IMR-90 (cell line): ENCODE measurements around the gene MEIOB. TPM values are rescaled to one million over a fixed set of nuclear protein-coding genes. Genes with fewer than 3 reads are reported as not detected.

Experiments used
- ATAC-seq: fragments of 200-7000 bp; cut with Tn5 transposase; 2 replicates; pipeline ENCODE4 v1.9.1; 2020; ENCODE audit warnings: low read depth, mild to moderate bottlenecking, moderate library complexity
- BruUV-seq: library from RNA; stranded (reverse); fragments of 400-500 nt; replicated peaks from 2 replicates; lab custom pipeline; 2021; lab: Mats Ljungman, UMichigan
- CTCF ChIA-PET: fragments of 300-600 bp; formaldehyde crosslinking; extraction: SDS; loops from one replicate; lab custom pipeline; 2021; ENCODE audit warnings: antibody characterized with exemption; lab: Yijun Ruan, JAX
- POLR2A ChIA-PET: fragments of 300-600 bp; sonication (Branson Sonifier 250); formaldehyde crosslinking; loops from one replicate; lab custom pipeline; 2022; ENCODE audit warnings: antibody characterized with exemption; ENCODE audit not compliant: unreplicated experiment; lab: Charles Lee
- DNase-seq: peaks from one replicate; pipeline ENCODE4 v3.0.0; 2013
- H2AFZ ChIP-seq: replicated peaks from 2 replicates; pipeline ENCODE3; 2013; ENCODE audit warnings: low read length, mild to moderate bottlenecking; ENCODE audit not compliant: poor library complexity
- H2AK5ac ChIP-seq: 2 replicates; pipeline ENCODE4 v1.6.1; 2013; ENCODE audit warnings: low read depth, low read length, inconsistent platforms
- H2AK9ac ChIP-seq: replicated peaks from 2 replicates; pipeline ENCODE3; 2013; ENCODE audit warnings: mild to moderate bottlenecking, low read depth, low read length, moderate library complexity; ENCODE audit not compliant: poor library complexity
- H2BK120ac ChIP-seq: 2 replicates; pipeline ENCODE4 v1.6.1; 2013; ENCODE audit warnings: low read depth, low read length, inconsistent platforms
- H2BK15ac ChIP-seq: 3 replicates; pipeline ENCODE4 v1.6.1; 2013; ENCODE audit warnings: low read depth, low read length, inconsistent platforms
- H2BK20ac ChIP-seq: 2 replicates; pipeline ENCODE4 v1.6.1; 2013; ENCODE audit warnings: low read depth, mild to moderate bottlenecking, inconsistent platforms, low read length, moderate library complexity
- H2BK5ac ChIP-seq: 2 replicates; pipeline ENCODE4 v1.6.1; 2013; ENCODE audit warnings: mild to moderate bottlenecking, low read depth, low read length, inconsistent platforms; ENCODE audit not compliant: poor library complexity, severe bottlenecking
- H3K14ac ChIP-seq: replicated peaks from 2 replicates; pipeline ENCODE4 v1.6.1; 2013; ENCODE audit warnings: low read depth, low read length, inconsistent platforms
- H3K18ac ChIP-seq: 2 replicates; pipeline ENCODE4 v1.6.1; 2013; ENCODE audit warnings: low read depth, low read length, control low read depth
- H3K23ac ChIP-seq: 2 replicates; pipeline ENCODE4 v1.6.1; 2013; ENCODE audit warnings: low read depth, low read length, inconsistent platforms
- H3K27ac ChIP-seq: 2 replicates; pipeline ENCODE4 v1.5.1; 2013; ENCODE audit warnings: mild to moderate bottlenecking, control low read depth, low read length; ENCODE audit not compliant: insufficient read depth
- H3K27me3 ChIP-seq: 2 replicates; pipeline ENCODE4 v1.6.1; 2013; ENCODE audit warnings: low read length; ENCODE audit not compliant: control insufficient read depth, insufficient read depth
- H3K36me3 ChIP-seq: 2 replicates; pipeline ENCODE4 v1.6.1; 2013; ENCODE audit warnings: low read length, mixed read lengths; ENCODE audit not compliant: control insufficient read depth, insufficient read depth
- H3K4ac ChIP-seq: 2 replicates; pipeline ENCODE4 v1.6.1; 2013; ENCODE audit warnings: low read depth, low read length, inconsistent platforms
- H3K4me1 ChIP-seq: 2 replicates; pipeline ENCODE4 v1.6.1; 2013; ENCODE audit warnings: low read length, mixed read lengths; ENCODE audit not compliant: control insufficient read depth, insufficient read depth
- H3K4me2 ChIP-seq: 2 replicates; pipeline ENCODE4 v1.6.1; 2013; ENCODE audit warnings: low read depth, mild to moderate bottlenecking, control low read depth, low read length, moderate library complexity
- H3K4me3 ChIP-seq: 2 replicates; pipeline ENCODE4 v1.5.1; 2013; ENCODE audit warnings: low read depth, mild to moderate bottlenecking, control low read depth, low read length, moderate library complexity; ENCODE audit not compliant: insufficient read depth
- H3K56ac ChIP-seq: 2 replicates; pipeline ENCODE4 v1.6.1; 2013; ENCODE audit warnings: low read length, inconsistent platforms; ENCODE audit not compliant: insufficient read depth; ENCODE audit errors: extremely low read depth
- H3K79me1 ChIP-seq, 2 experiments: 2 replicates each; pipeline ENCODE4 v1.6.1; 2013; ENCODE audit warnings: low read length in 2 of 2, inconsistent platforms in 1 of 2, low read depth in 1 of 2
- H3K9ac ChIP-seq: 2 replicates; pipeline ENCODE4 v1.6.1; 2013; ENCODE audit warnings: low read depth, low read length, control low read depth
- H3K9me1 ChIP-seq: 2 replicates; pipeline ENCODE4 v1.6.1; 2013; ENCODE audit warnings: low read length, inconsistent platforms; ENCODE audit not compliant: insufficient read depth
- H3K9me3 ChIP-seq: 2 replicates; pipeline ENCODE4 v1.6.1; 2013; ENCODE audit warnings: low read length; ENCODE audit not compliant: control insufficient read depth, insufficient read depth
- H4K20me1 ChIP-seq: 2 replicates; pipeline ENCODE4 v1.6.1; 2013; ENCODE audit warnings: low read length, inconsistent platforms; ENCODE audit not compliant: insufficient read depth
- H4K5ac ChIP-seq: 2 replicates; pipeline ENCODE4 v1.6.1; 2013; ENCODE audit warnings: mild to moderate bottlenecking, low read depth, low read length, control low read depth
- H4K8ac ChIP-seq, 2 experiments: 2 replicates each; pipeline ENCODE4 v1.6.1; 2013; ENCODE audit warnings: low read depth in 2 of 2, low read length in 2 of 2, control low read depth in 1 of 2, inconsistent platforms in 1 of 2
- H4K91ac ChIP-seq: 2 replicates; pipeline ENCODE4 v1.6.1; 2013; ENCODE audit warnings: low read depth, low read length, inconsistent platforms; ENCODE audit not compliant: insufficient read depth
- BHLHE40 ChIP-seq: fragments of 150-350 bp; IDR thresholded peaks from 2 replicates; pipeline ENCODE4 v1.6.1; 2016; ENCODE audit warnings: mild to moderate bottlenecking, low read depth, low read length
- CHD1 ChIP-seq: IDR thresholded peaks from 2 replicates; pipeline ENCODE4 v1.6.1; 2012; ENCODE audit warnings: low read depth, low read length, improper control_type of control experiment
- CTCF ChIP-seq: conservative IDR thresholded peaks from 2 replicates; pipeline ENCODE4 v1.5.1; 2012; ENCODE audit warnings: mild to moderate bottlenecking, low read depth, low read length, improper control_type of control experiment
- ELK1 ChIP-seq: fragments of 150-350 bp; IDR thresholded peaks from 2 replicates; pipeline ENCODE4 v1.6.1; 2016; ENCODE audit warnings: low read depth, mild to moderate bottlenecking, low read length, moderate library complexity, borderline replicate concordance
- MXI1 ChIP-seq: IDR thresholded peaks from 2 replicates; pipeline ENCODE4 v1.6.1; 2012; ENCODE audit warnings: low read depth, mild to moderate bottlenecking, low read length, moderate library complexity, borderline replicate concordance
- RCOR1 ChIP-seq: IDR thresholded peaks from 2 replicates; pipeline ENCODE4 v1.6.1; 2012; ENCODE audit warnings: mild to moderate bottlenecking, low read length, improper control_type of control experiment; ENCODE audit not compliant: insufficient replicate concordance
- RFX5 ChIP-seq: IDR thresholded peaks from 2 replicates; pipeline ENCODE4 v1.8.0; 2012; ENCODE audit warnings: low read depth, mild to moderate bottlenecking, low read length, moderate library complexity
- WGBS, 2 experiments: methylation state at CpG; one replicate each; pipeline versions ENCODE4 v1.1.5 to v1.1.7; 2013; ENCODE audit warnings: missing lambda C conversion rate in 2 of 2; ENCODE audit not compliant: insufficient read length in 1 of 2; ENCODE audit errors: extremely low coverage in 2 of 2; 5-methylcytosine and 5-hydroxymethylcytosine counted together
- dilution Hi-C: fragments of 300-500 bp; cut with HindIII; formaldehyde crosslinking; loops from one replicate; pipeline ENCODE4 v1.14.3; 2018; ENCODE audit warnings: low sequenced_read_pairs; ENCODE audit not compliant: unreplicated experiment
- in situ Hi-C: fragments of 300-500 bp; cut with MboI; formaldehyde crosslinking; loops from 3 replicates; pipeline ENCODE4 v1.14.3; 2019; ENCODE audit warnings: low sequenced_read_pairs, inconsistent platforms, mixed read lengths
- intact Hi-C: fragments of 100-400 bp; cut with micrococcal nuclease; formaldehyde crosslinking; loops from 2 replicates; pipeline ENCODE4 v1.10.0; 2022
- polyA plus RNA-seq, 3 experiments: library from polyadenylated mRNA; depleted of rRNA; stranded (reverse); fragments of >200 nt; gene quantifications; 2 replicates each; pipeline ENCODE4 v1.2.3, GENCODE V29; 2012; ENCODE audit warnings: low replicate concordance in 1 of 3
- total RNA-seq: library from RNA; depleted of rRNA; stranded (reverse); fragments of >200 nt; gene quantifications from 2 replicates; pipeline ENCODE4 v1.2.3, GENCODE V29; 2012

MEIOB gene
- total and polyA plus RNA-seq, 2 of the 4 experiments (the other 2 are of a cell fraction), result 0.14 TPM; not detected in 1

- no peak overlapping the region for H3K4me2 ChIP-seq
- H2AK5ac ChIP-seq, result no peak overlapping the region
- H3K79me1 ChIP-seq, result peaks cover 0 to 17% of the 10 kb centered on the region in 2 experiments; a peak in 2 of 4 replicates
- peaks cover 33% of the 10 kb centered on the region for H3K36me3 ChIP-seq
- no peak overlapping the region for H3K14ac ChIP-seq
- in situ Hi-C loops (no loop called here), intact Hi-C loops (no loop called here), dilution Hi-C loops (no loop called here)
- H2BK120ac ChIP-seq, result no peak overlapping the region
- ChIA-PET CTCF (no interaction called here), POLR2A (no interaction called here)
- H3K27me3 ChIP-seq, result no peaks in the 10 kb centered on the region
- H3K18ac ChIP-seq, result no peak overlapping the region
- no peak overlapping the region for H4K8ac ChIP-seq
- H3K27ac ChIP-seq, result no peak overlapping the region
- no peak overlapping the region for H4K91ac ChIP-seq
- no peak overlapping the region for H2BK20ac ChIP-seq
- no peaks in the 10 kb centered on the region for H3K4me1 ChIP-seq
- H2AFZ ChIP-seq, result no peak overlapping the region
- no peak overlapping the region for H2BK15ac ChIP-seq
- no peak overlapping the region for H3K56ac ChIP-seq
- TF ChIP-seq RCOR1 (no peak), BHLHE40 (no peak), RFX5 (no peak), MXI1 (no peak), CHD1 (no peak), CTCF (no peak), ELK1 (no peak)
- no peak overlapping the region for H2BK5ac ChIP-seq
- H4K20me1 ChIP-seq, result peaks cover 19% of the 10 kb centered on the region
- H2AK9ac ChIP-seq, result peak overlapping the region; percentile 55
- 96% methylated on average over 29 of the region's 44 CpGs; no CpG with 5 or more reads in 1 of the 2 experiments for WGBS, 2 experiments
- no peak overlapping the region for H3K9ac ChIP-seq
- no TSS peak for BruUV-seq
- H3K9me1 ChIP-seq, result 0 out of 2 replicates have a peak, but pooled peaks cover 2% of the 10 kb centered on the region
- no peak overlapping the region for H3K23ac ChIP-seq
- no peak for ATAC-seq
- H3K4ac ChIP-seq, result no peak overlapping the region
- H3K9me3 ChIP-seq, result no peaks in the 10 kb centered on the region
- H4K5ac ChIP-seq, result no peak overlapping the region
- DNase-seq, result no peak
- no peak overlapping the region for H3K4me3 ChIP-seq
Observed at GRCh38 chr16:1790611-1791255, 81.2 kb downstream of the MEIOB start.
